Activated CD4-positive, CD25-positive, alpha-beta regulatory T cell (primary cell): Measurements from ENCODE around the gene ZNF66.
"Not testable (repeated sequence)": the region's sequence is repeated elsewhere in the genome, so short reads cannot be mapped to it uniquely, and the experiment has no call there.

Experiments
- DNase-seq, 4 experiments: peaks; one replicate each; lab custom pipeline; 2025; lab: John Stamatoyannopoulos, UW

The ZNF66 gene

GRCh38 chr19:20776083-20777076, at the start of gene ZNF66:
TSS of gene ZNF66 (plus strand) at chr19:20776304. CDS start at chr19:20776448, 144 bp downstream.
- DNase-seq = peak; percentile 76 to 90 (median 82)

- DNase-seq = not testable (repeated sequence)
These were observed 25.9 kb upstream of the ZNF66 start for GRCh38 chr19:20750169-20750568.

GRCh38 chr19:20752291-20752690, 23.8 kb upstream of the ZNF66 start:
- not testable (repeated sequence) for DNase-seq

GRCh38 chr19:20769225-20769736, 6.8 kb upstream of the ZNF66 start:
- not testable (repeated sequence) for DNase-seq

- no peak for DNase-seq
These were observed 11.7 kb downstream of the ZNF66 start for GRCh38 chr19:20787786-20788185.

- no peak for DNase-seq
These were observed 15.7 kb downstream of the ZNF66 start for GRCh38 chr19:20791806-20792205.

DNA sequence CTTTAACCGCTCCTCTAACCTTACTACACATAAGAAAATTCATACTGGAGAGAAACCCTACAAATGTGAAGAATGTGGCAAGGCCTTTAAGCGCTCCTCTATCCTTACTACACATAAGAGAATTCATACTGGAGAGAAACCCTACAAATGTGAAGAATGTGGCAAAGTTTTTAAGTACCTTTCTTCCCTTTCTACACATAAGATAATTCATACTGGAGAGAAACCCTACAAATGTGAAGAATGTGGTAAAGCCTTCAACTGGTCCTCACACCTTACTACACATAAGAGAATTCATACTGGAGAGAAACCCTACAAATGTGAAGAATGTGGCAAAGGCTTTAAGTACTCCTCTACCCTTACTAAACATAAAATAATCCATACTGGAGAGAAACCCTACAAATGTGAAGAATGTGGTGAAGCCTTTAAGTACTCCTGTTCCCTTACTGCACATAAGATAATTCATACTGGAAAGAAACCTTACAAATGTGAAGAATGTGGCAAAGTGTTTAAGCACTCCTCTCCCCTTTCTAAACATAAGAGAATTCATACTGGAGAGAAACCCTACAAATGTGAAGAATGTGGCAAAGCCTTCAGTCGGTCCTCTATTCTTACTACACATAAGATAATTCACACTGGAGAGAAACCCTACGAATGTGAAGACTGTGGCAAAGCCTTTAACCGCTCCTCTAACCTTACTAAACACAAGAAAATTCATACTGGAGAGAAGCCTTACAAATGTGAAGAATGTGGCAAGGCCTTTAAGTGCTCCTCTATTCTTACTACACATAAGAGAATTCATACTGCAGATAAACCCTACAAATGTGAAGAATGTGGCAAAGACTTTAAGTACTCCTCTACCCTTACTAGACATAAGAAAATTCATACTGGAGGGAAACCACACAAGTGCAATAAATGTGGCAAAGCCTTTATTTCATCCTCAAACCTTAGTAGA, 30.5 kb downstream of the ZNF66 start:
- not testable (repeated sequence) for DNase-seq

DNA sequence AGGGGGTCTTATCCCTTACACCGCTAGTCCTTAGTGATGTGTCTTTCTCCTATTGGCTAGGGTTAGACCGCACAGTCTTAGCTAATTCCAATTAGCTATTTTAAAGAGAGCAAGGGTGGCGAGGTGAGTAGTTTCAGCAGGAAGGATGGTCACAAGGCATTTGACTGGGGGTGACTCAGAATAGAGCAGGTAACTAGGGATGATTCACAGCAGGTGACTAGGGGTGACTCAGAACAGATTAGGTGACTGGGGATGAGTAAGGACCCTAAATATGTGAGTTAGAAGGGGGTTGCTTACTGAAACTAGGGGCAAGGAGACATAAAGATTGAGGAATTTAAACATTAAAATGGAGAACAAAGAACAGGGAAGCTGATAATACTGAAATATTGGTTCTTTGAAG, 64.3 kb downstream of the ZNF66 start:
- DNase-seq = no peak
